HG03575 (cell line): Measurements from ENCODE around the gene KIF19.

Experiments
- ATAC-seq: cut with Tn5 transposase; IDR thresholded peaks from one replicate; pipeline ENCODE4 v1.9.1; 2021; ENCODE audit not compliant: unreplicated experiment, insufficient number of reproducible peaks, low FRiP score; ENCODE audit errors: extremely low read depth

The KIF19 gene

GRCh38 chr17:74356646-74357465, 30.8 kb downstream of the KIF19 start:
- no peak for ATAC-seq

- ATAC-seq = no peak
These were observed 31.4 kb downstream of the KIF19 start for GRCh38 chr17:74357466-74357809.

DNA sequence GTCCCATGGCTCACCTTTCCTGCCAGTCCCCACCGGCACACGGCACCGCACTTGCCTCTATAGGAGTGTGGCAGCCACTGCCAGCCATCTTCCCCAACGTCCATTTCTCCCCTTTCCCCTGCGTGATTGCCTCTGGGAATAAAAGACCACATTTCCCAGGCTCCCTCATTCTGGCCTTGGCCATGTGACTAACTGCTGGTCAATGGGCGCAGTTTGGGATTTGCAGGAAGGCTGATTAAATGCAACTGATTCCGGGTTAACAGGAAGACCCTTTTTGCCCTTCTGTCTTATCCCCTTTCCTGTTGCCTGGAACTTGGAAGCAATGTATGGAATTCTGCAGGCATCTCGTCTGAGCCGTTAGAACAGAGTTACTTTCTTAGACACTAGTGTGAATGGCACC, 32.7 kb downstream of the KIF19 start:
- no peak for ATAC-seq

DNA sequence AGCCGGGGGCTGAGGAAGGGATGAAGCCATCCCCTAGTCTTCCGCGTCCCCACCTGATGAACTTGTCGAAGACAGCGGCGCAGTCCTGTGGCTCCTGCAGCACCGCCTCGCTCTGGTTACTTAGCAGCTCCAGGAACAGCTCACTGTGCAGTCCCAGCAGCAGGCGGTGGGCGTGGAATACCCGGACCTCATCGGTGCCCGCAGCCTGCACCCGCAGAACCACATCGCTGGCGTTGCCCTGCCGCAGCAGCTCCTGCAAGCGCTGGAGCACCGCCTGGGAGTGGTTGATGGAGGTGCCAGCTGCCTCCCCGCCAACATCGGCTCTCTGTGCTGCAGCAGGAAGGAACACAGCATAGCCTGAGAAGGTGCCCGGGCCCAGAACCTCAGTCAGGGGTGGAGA, 33.9 kb downstream of the KIF19 start:
- no peak for ATAC-seq

GRCh38 chr17:74360899-74361229, 34.8 kb downstream of the KIF19 start:
- ATAC-seq = no peak

GRCh38 chr17:74361230-74362068, 35.4 kb downstream of the KIF19 start, which contains the start of gene BTBD17:
TSS of gene BTBD17 (minus strand) at chr17:74361868. CDS start at chr17:74361819, 49 bp downstream.
- no peak for ATAC-seq

GRCh38 chr17:74362069-74362405, 36.0 kb downstream of the KIF19 start:
- no peak for ATAC-seq

DNA sequence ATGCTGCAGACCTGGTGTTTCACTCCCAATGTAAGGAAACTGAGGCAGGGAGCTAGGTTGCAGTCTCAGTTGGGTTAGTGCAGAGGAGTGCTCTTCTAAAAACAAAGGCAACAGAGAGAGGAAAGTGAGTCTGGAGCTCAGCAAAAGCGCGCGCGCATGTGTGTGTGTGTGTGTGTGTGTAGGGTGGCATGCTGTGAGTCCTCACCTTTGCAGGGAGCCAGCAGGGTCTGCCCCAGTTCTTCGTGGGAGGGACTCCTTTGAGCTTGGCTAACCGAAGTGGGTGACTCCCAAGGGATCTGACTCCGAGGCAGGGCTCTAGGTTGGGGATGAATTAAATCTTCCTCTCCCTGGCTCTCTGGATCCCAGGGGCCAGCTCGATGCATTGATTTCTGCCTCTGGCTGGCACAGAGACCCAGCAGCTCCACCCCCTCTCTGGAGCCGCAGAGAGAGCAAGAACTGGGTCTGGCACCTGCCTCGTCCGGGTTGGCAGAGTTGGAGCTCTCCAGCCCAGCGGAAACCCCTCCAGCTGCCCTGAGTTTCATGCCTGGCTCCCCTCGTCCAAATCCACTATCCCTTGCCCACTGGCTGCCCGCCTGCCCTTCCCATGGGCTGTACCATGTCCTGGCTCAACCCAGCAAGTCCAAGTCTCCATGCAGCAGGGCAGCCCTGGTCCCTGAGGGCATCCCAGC, 36.9 kb downstream of the KIF19 start:
- ATAC-seq = no peak

DNA sequence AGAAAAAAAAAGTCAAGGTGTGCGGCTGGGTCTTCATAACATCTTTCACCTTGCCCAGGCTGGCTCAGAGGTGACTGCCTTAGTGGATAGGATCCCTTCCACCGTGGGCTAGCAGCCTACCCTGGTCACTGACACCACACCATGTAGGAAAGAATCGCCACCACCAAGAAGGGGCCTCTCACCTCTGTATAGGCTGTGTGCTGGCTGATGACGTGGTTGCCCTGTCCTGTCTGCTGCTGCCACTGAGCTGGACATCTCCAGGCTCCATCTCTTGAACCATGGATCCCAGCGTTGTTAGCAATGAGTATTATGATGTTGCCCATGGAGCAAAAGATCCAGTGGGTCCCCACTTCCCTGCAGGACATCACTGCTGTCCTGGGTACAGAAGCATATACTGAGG, 41.2 kb downstream of the KIF19 start, which contains the start of gene GPR142:
Gene GPR142 (plus strand): TSS at position 301 of the 400 bp plus-strand sequence. CDS start 2,035 bp downstream, outside the sequence.
- no peak for ATAC-seq

- no peak for ATAC-seq
These were observed 42.5 kb downstream of the KIF19 start for GRCh38 chr17:74368341-74369081.

- ATAC-seq = no peak
These were observed 43.2 kb downstream of the KIF19 start for GRCh38 chr17:74369221-74369620.

DNA sequence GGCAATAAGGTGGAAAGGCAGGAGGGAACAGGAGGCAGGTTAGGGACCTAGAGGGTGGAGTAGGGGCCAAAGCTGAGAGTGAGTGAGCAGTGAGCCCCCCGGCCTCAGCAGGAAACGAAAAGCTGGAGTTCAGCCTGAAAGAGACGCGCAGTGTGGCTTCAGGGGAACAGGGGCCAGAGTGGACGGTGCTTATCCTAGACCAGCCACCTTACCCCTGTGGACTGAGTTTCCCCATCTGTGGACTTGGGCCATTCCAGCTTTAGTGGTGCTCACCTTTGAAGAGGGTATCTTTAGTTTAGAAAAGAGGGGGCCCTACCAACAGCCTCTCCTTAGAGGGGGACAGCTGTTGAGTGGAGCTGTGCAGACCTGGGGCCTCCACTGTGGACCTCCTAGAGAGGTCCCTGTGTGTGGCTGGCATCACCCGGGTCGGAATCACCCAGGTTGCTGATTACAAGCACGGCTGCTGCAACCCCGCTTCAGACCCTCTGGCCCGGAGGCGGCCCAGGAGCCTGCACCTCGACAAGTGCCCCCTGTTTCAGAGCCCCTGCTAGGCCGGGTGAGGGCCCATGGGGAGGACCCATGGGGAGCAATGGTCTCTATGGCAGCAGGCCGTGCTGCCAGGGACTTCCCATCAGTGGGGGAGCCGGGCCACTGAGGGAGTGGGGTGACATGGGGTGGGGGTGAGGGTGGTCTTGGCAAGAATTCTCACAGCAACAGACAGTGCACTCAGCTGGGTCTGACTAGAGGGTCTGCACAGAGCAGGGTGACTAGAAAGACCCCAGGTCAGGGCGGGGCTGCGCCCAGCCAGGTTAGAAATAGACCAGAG, 43.9 kb downstream of the KIF19 start:
- no peak for ATAC-seq

DNA sequence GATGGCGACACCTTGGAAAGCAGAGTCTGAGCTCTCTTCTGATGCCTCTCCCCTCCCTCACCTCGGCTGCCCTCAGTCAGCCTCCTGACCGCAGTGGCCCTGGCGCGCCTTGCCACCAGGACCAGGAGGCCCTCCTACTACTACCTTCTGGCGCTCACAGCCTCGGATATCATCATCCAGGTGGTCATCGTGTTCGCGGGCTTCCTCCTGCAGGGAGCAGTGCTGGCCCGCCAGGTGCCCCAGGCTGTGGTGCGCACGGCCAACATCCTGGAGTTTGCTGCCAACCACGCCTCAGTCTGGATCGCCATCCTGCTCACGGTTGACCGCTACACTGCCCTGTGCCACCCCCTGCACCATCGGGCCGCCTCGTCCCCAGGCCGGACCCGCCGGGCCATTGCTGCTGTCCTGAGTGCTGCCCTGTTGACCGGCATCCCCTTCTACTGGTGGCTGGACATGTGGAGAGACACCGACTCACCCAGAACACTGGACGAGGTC, 45.7 kb downstream of the KIF19 start:
- ATAC-seq = no peak

DNA sequence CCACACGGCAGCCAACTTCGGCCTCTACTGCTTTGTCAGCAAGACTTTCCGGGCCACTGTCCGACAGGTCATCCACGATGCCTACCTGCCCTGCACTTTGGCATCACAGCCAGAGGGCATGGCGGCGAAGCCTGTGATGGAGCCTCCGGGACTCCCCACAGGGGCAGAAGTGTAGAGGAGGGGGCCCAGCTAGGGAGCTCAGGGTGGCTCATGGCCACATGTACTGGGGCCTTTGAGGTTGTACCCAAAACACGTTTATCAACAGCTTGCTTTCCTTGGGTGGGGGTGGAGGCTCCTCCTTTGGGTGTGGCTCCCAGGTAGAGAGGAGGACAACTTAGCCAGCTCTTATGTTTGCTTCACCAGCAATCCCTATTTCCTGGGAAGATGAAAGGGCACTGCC, 46.4 kb downstream of the KIF19 start:
- ATAC-seq = no peak

DNA sequence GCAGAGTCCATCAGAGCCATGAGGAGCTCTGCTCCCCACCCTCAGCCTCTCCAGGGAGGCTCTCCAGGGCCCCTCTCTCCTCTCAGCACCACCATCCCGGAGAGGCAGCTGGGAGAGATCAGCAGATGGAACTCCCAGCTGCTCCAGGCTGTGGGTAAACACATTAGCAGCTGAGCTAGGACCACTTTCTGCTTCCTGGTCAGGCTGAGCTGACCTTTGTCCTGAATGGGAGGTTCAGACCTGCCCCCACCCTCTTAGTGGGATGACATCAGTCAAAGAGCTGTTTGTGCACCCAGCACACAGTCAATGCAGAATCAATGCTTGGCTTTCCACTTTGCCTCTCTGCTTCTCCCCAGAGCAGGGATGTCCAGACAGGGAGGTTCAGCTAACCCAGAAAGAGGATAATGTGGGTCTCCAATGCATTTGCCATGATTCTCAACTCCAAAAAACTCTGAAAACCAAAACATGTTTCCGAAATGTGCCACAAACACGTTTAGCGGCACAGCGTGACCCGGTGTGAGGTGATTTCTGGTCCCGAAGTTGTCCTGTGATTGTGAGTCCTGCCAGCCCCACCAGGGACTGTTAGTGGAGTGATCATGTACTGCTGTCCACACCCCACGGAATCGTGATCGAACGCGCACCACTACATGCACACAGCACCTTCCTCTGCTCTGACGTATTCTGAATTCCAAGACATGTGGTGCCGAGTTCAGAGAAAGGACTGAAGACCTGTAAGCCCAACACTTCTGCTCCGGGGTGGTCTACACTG, 48.0 kb downstream of the KIF19 start:
- no peak for ATAC-seq

DNA sequence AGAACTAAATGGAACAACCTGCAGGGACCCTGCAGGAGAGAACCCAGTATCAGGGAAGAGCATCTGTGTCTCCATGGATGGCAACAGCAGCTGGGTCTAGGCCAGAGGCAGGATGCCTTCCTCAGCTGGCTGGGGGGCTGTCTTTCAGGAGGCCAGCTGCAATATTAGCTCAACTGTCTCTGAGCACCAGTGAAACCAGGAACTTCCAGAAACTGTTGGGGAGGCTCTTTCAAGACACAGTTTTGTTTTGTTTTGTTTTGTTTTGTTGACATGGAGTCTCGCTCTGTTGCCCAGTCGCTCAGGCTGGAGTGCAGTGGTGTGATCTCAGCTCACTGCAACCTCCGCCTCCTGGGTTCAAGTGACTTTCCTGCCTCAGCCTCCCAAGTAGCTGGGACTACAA, 48.8 kb downstream of the KIF19 start:
- ATAC-seq = no peak

- ATAC-seq = no peak
These were observed 53.6 kb downstream of the KIF19 start for GRCh38 chr17:74379495-74380085.
